ENCODE data around the gene VTI1A.

The VTI1A gene

GRCh38 chr10:112678987-112679386 lies 232.0 kb downstream of the VTI1A start:
- TF ChIP-seq CTCF (IDR thresholded peaks at IDR 0.05; ENCODE audit: low read depth, low read length), result no peak
- in situ Hi-C loops (cut with HindIII; ENCODE audit: low sequenced_read_pairs), result no loop called here
- DNase-seq (ENCODE audit: low read depth, low spot score), result no peak
- H3K4me3 ChIP-seq (ENCODE audit: low read depth, low read length), result no peak overlapping the region

- no peak overlapping the region for H3K4me3 ChIP-seq (ENCODE audit: low read depth, low read length)
- in situ Hi-C loops (cut with HindIII; ENCODE audit: low sequenced_read_pairs), result no loop called here
- no peak for DNase-seq (ENCODE audit: low read depth, low spot score)
- TF ChIP-seq CTCF (IDR thresholded peaks at IDR 0.05; ENCODE audit: low read depth, low read length), result no peak
Observed at GRCh38 chr10:112679392-112679791, 232.4 kb downstream of the VTI1A start.

GRCh38 chr10:112680586-112680985 lies 233.6 kb downstream of the VTI1A start:
- no peak for TF ChIP-seq CTCF (IDR thresholded peaks at IDR 0.05; ENCODE audit: low read depth, low read length)
- in situ Hi-C loops (cut with HindIII; ENCODE audit: low sequenced_read_pairs), result no loop called here
- no peak overlapping the region for H3K4me3 ChIP-seq (ENCODE audit: low read depth, low read length)
- DNase-seq (ENCODE audit: low read depth, low spot score), result no peak

GRCh38 chr10:112687647-112688046 lies 240.6 kb downstream of the VTI1A start:
- in situ Hi-C loops (cut with HindIII; ENCODE audit: low sequenced_read_pairs), result no loop called here
- peak; percentile 23 for DNase-seq (ENCODE audit: low read depth, low spot score)
- no peak overlapping the region for H3K4me3 ChIP-seq (ENCODE audit: low read depth, low read length)

GRCh38 chr10:112689327-112690072 lies 242.5 kb downstream of the VTI1A start:
- no peak for DNase-seq (ENCODE audit: low read depth, low spot score)
- in situ Hi-C loops (cut with HindIII; ENCODE audit: low sequenced_read_pairs), result no loop called here

More at GRCh38 chr10:112687647-112688046, 240.6 kb downstream of the VTI1A start:
- no peak for TF ChIP-seq CTCF (IDR thresholded peaks at IDR 0.05; ENCODE audit: low read depth, low read length)

GRCh38 chr10:112695539-112695938 lies 248.5 kb downstream of the VTI1A start:
- TF ChIP-seq CTCF (IDR thresholded peaks at IDR 0.05; ENCODE audit: low read depth, low read length), result no peak
- in situ Hi-C loops (cut with HindIII; ENCODE audit: low sequenced_read_pairs), result no loop called here
- no peak for DNase-seq (ENCODE audit: low read depth, low spot score)
- no peak overlapping the region for H3K4me3 ChIP-seq (ENCODE audit: low read depth, low read length)

More at GRCh38 chr10:112689327-112690072, 242.5 kb downstream of the VTI1A start:
- peak; percentile 51 for TF ChIP-seq CTCF (IDR thresholded peaks at IDR 0.05; ENCODE audit: low read depth, low read length)
- H3K4me3 ChIP-seq (ENCODE audit: low read depth, low read length), result no peak overlapping the region

Data from astrocyte of the spinal cord (primary cell).